ENCODE measurements around the gene FRMD4A. TPM values are rescaled to one million over a fixed set of nuclear protein-coding genes. Genes with fewer than 3 reads are reported as not detected.
"Not testable (repeated sequence)": the region's sequence is repeated elsewhere in the genome, so short reads cannot be mapped to it uniquely, and the experiment has no call there.

The FRMD4A gene
- total and polyA plus RNA-seq, 8 donors, result 6.9 to 25.3 (median 11.3) TPM

GRCh38 chr10:13771992-13772391, 558.7 kb downstream of the FRMD4A start:
- no peaks in the 10 kb centered on the region for H3K36me3 ChIP-seq
- H3K9me3 ChIP-seq, result no peaks in the 10 kb centered on the region
- H3K4me3 ChIP-seq, result no peak overlapping the region
- WGBS, 5 donors, result 74 to 90% (median 89%) methylated on average over 4 of the region's 4 CpGs
- intact Hi-C loops (cut with DNase I; ENCODE audit: low total_unique reads), result no loop called here
- no peak overlapping the region for H3K27ac ChIP-seq
- TF ChIP-seq CTCF (IDR thresholded peaks at IDR 0.05) (no peak), EP300 (IDR thresholded peaks at IDR 0.05) (no peak), POLR2A (IDR thresholded peaks at IDR 0.05) (no peak), POLR2AphosphoS5 (IDR thresholded peaks at IDR 0.05) (no peak)
- H3K27me3 ChIP-seq, result no peaks in the 10 kb centered on the region
- H3K4me1 ChIP-seq, result no peaks in the 10 kb centered on the region
- no peak for DNase-seq

- Histone ChIP-seq H3K27ac (no peak overlapping the region), H3K4me1 (peaks cover 0 to 6% (median 2%) of the 10 kb centered on the region in 4 donors), H3K27me3 (no peaks in the 10 kb centered on the region), H3K4me3 (no peak overlapping the region), H3K9me3 (no peaks in the 10 kb centered on the region), H3K36me3 (no peaks in the 10 kb centered on the region)
- intact Hi-C loops (cut with DNase I; ENCODE audit: low total_unique reads), result no loop called here
- WGBS, 5 donors, result 90 to 97% (median 93%) methylated on average over 4 of the region's 4 CpGs
- no peak for DNase-seq
- TF ChIP-seq POLR2AphosphoS5 (IDR thresholded peaks at IDR 0.05) (no peak), EP300 (IDR thresholded peaks at IDR 0.05) (no peak), POLR2A (IDR thresholded peaks at IDR 0.05) (no peak), CTCF (IDR thresholded peaks at IDR 0.05) (no peak)
These were observed 559.8 kb downstream of the FRMD4A start for GRCh38 chr10:13770760-13771493.

GRCh38 chr10:13769946-13770345, 560.8 kb downstream of the FRMD4A start:
- DNase-seq, result no peak
- H3K27me3 ChIP-seq, result no peaks in the 10 kb centered on the region
- H3K4me1 ChIP-seq, result peaks cover 0 to 13% (median 6%) of the 10 kb centered on the region in 4 donors
- H3K9me3 ChIP-seq, result no peaks in the 10 kb centered on the region
- no peak overlapping the region for H3K4me3 ChIP-seq
- intact Hi-C loops (cut with DNase I; ENCODE audit: low total_unique reads), result no loop called here
- 84 to 93% (median 91%) methylated on average over 10 of the region's 10 CpGs for WGBS, 5 donors
- TF ChIP-seq POLR2AphosphoS5 (IDR thresholded peaks at IDR 0.05), result no peak
- no peak overlapping the region for H3K27ac ChIP-seq
- H3K36me3 ChIP-seq, result no peaks in the 10 kb centered on the region

GRCh38 chr10:13767676-13768178, 563.0 kb downstream of the FRMD4A start:
- intact Hi-C loops (cut with DNase I; ENCODE audit: low total_unique reads), result no loop called here
- DNase-seq, result no peak
- Histone ChIP-seq H3K27me3 (no peaks in the 10 kb centered on the region), H3K9me3 (no peaks in the 10 kb centered on the region), H3K27ac (no peak overlapping the region), H3K4me1 (peaks cover 0 to 13% (median 6%) of the 10 kb centered on the region in 4 donors), H3K4me3 (no peak overlapping the region), H3K36me3 (no peaks in the 10 kb centered on the region)
- no peak for TF ChIP-seq EP300 (IDR thresholded peaks at IDR 0.05)
- TF ChIP-seq POLR2A (IDR thresholded peaks at IDR 0.05), result no peak
- 52 to 72% (median 67%) methylated on average over 13 of the region's 13 CpGs for WGBS, 5 donors

GRCh38 chr10:13767148-13767547, 563.6 kb downstream of the FRMD4A start:
- H3K27ac ChIP-seq; H3K27me3 ChIP-seq; DNase-seq; H3K4me3 ChIP-seq; H3K9me3 ChIP-seq; intact Hi-C loops (cut with DNase I; ENCODE audit: low total_unique reads); H3K36me3 ChIP-seq: not testable (repeated sequence)
- 95 to 100% (median 98%) methylated on average over 5 of the region's 5 CpGs for WGBS, 5 donors
- peaks cover 0 to 13% (median 6%) of the 10 kb centered on the region in 4 donors for H3K4me1 ChIP-seq

Measured in stomach (tissue), 9 donors.